ENCODE data around the gene UBTD1.

DNA sequence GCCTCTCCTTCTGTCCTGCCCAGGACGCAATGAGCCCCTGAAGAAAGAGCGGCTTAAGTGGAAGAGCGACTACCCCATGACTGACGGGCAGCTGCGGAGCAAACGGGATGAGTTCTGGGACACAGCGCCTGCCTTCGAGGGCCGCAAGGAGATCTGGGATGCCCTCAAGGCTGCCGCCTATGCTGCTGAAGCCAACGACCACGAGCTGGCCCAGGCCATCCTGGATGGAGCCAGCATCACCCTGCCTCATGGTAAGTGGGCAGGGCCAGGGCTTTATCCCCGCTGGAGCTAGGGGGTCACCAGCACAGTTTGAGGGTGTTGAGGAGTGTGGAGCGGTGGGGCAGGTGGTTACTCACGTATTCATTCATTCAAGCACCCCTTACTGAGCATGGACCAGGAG lies 69.2 kb downstream of the UBTD1 start:
- TF ChIP-seq POLR2A (IDR thresholded peaks at IDR 0.05) (no peak), CTCF (IDR thresholded peaks at IDR 0.05) (no peak), POLR2AphosphoS5 (IDR thresholded peaks at IDR 0.05) (no peak)

Measured in transverse colon (tissue), 4 donors.